Lower leg skin (tissue), 4 donors: ENCODE data around the gene BCL2. TPM values are rescaled to one million over a fixed set of nuclear protein-coding genes. Genes with fewer than 3 reads are reported as not detected.

ENCODE experiments used
- DNase-seq, 2 donors: peaks; one replicate each; pipeline ENCODE4 v3.0.0-alpha.2; 2019; ENCODE audit warnings: low spot score in 2 of 2
- H3K4me3 ChIP-seq: fragments of 200-600 bp; sonication (generic); 2 replicates; pipeline ENCODE4 v1.5.1; 2017; ENCODE audit warnings: mild to moderate bottlenecking, low read depth; ENCODE audit not compliant: poor library complexity, severe bottlenecking
- POLR2A ChIP-seq, 2 donors: fragments of 450-650 bp; IDR thresholded peaks; one replicate each; pipeline ENCODE4 v1.6.1; 2016 to 2017; ENCODE audit warnings: antibody characterized with exemption in 2 of 2, mild to moderate bottlenecking in 1 of 2, moderate library complexity in 1 of 2
- WGBS, 2 donors: methylation state at CpG; one replicate each; pipeline ENCODE4 v1.1.5; 2018; 5-methylcytosine and 5-hydroxymethylcytosine counted together
- intact Hi-C: fragments of 100-400 bp; cut with DNase I; formaldehyde crosslinking; loops from one replicate; pipeline ENCODE4 v1.15.0; 2023; ENCODE audit warnings: low total_unique reads
- total RNA-seq, 4 donors: library from RNA; depleted of rRNA; stranded (reverse); fragments of >200 nt; gene quantifications; one replicate each; pipeline ENCODE4 v1.1.0, GENCODE V29; 2016
- TF ChIP-seq, protein P1 (sequence below), 3 donors: fragments of 450-650 bp; IDR thresholded peaks; one replicate each; pipeline ENCODE4 v1.5.1; 2016; ENCODE audit warnings: antibody characterized with exemption in 3 of 3, mild to moderate bottlenecking in 3 of 3, moderate library complexity in 2 of 3

Gene BCL2
- total RNA-seq, 4 donors from 2014 or later = 12.8 to 21.7 (median 18.2) TPM

DNA sequence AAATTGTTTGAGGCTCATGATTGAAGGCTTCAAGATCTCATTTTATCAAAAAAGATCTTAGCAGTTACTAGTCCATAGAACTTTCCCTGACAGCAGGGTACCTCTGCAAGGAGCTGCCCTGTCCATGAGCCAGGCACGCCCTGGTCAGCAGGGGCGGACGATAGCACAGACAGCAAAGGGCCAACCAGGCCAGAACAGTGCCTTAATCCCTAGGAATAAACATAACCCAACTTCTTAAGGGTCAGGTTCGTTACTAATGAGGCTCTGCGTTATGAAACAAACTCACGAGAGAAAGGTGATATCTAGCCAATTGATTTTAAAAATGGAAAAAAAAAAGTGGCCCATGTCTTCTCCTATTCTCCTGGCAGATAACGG, 59.2 kb downstream of the BCL2 start:
- no peak for TF ChIP-seq POLR2A (IDR thresholded peaks at IDR 0.05)
- DNase-seq = no peak
- intact Hi-C loops = no loop called here
- WGBS, 2 donors = 49 to 71% methylated on average over 7 of the region's 7 CpGs
- H3K4me3 ChIP-seq = no peak overlapping the region

DNA sequence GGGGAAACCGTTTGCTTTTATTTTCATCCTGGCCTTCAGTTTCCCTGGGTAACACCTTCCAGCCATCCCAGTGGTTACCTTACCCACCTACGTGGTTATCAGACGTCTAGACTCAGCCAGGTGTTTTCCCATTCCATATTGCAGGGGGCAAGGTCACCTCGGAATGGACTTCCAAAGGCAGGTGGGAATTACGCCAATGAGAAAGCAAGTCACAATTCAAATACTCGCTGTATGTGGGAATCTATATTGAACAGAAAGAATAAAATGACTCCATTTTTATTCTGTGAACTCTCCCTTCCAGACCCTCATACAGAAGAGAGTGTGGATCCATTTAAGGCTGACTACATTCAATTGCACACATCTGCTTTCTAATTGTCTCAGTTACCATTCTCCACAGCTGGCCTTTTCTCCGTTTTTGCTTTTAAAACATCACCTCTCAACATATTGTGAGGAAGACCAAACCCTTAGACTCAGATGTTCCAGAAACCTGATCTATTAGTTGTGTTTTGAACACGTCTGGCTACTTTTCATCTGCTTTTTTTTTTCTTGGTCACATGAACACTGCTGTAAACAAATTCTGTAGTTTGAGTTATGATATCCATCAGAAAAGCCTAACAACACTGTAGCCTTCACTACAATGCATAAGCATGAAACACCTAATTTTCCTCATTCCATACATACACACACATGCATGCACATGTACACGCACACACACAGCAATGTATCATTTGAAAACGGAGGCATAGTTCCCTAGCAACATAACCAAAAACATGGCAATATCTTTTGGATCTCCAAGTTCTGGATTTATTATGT, 59.8 kb downstream of the BCL2 start:
- TF ChIP-seq, protein P1, sequence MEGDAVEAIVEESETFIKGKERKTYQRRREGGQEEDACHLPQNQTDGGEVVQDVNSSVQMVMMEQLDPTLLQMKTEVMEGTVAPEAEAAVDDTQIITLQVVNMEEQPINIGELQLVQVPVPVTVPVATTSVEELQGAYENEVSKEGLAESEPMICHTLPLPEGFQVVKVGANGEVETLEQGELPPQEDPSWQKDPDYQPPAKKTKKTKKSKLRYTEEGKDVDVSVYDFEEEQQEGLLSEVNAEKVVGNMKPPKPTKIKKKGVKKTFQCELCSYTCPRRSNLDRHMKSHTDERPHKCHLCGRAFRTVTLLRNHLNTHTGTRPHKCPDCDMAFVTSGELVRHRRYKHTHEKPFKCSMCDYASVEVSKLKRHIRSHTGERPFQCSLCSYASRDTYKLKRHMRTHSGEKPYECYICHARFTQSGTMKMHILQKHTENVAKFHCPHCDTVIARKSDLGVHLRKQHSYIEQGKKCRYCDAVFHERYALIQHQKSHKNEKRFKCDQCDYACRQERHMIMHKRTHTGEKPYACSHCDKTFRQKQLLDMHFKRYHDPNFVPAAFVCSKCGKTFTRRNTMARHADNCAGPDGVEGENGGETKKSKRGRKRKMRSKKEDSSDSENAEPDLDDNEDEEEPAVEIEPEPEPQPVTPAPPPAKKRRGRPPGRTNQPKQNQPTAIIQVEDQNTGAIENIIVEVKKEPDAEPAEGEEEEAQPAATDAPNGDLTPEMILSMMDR (IDR thresholded peaks at IDR 0.05) = no peak
- TF ChIP-seq POLR2A (IDR thresholded peaks at IDR 0.05) = no peak
- WGBS, 2 donors = 53 to 54% methylated on average over 10 of the region's 10 CpGs
- DNase-seq = no peak
- intact Hi-C loops = no loop called here
- no peak overlapping the region for H3K4me3 ChIP-seq

DNA sequence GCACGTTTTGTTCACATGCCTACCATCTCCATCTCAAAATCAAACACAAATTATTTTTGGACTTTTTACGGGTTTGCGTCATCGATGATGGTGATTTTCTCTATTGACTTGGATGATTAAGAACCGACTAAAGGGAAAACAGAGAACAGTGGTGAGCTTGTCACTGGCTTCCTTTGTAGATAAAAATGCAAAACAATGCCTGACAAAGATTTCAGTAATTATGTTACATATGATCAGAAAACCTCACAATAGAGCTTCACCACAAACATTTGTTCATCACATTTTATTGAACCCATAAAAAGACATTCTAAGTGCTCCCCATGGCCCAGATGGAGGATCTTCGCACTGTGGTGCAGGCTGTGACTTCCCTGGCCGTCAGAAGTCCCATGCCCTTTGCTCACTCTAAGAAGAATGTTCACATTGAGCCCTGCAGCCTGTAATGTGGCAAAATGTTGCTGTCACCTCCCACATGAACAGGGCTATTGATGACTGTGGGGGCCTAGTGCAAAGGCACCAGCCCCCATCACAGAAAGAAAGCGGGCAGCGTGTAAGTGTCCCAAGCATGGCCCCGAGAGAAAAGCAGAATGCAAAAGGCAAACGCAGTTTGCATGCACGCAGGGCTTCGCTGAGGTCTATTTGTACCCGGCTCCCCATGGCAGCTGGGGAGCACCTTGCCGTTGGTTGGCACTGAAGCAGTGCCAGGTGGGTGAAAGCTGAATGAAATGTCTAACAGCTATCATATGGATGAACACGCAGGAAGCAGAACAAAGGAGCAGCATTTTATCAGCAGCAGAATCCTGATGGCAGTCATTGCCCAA, 60.6 kb downstream of the BCL2 start:
- intact Hi-C loops = no loop called here
- TF ChIP-seq, protein P1 (IDR thresholded peaks at IDR 0.05) = no peak
- TF ChIP-seq POLR2A (IDR thresholded peaks at IDR 0.05) = no peak
- 57 to 61% methylated on average over 16 of the region's 16 CpGs for WGBS, 2 donors
- no peak overlapping the region for H3K4me3 ChIP-seq
- no peak for DNase-seq

DNA sequence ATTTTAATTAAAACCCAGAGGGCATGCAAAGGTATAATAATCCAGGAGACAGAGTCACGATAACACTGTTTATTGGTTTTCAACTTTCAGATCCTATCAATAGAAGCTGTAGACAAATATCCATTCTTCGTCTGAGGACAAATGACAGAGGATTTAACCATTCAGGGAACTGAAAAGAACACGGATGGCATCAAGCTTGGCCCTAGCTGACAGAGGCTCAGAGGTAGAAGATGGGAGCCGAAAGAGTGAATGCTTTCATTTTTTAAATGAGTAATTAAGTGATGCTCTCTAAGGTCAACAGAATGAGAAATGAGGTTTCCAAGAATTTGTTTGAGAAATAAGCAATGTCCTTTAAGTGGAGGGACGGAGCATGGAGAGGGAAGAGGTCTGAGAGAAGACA, 62.1 kb downstream of the BCL2 start:
- no peak for DNase-seq
- 73 to 86% methylated on average over 5 of the region's 5 CpGs for WGBS, 2 donors
- no peak overlapping the region for H3K4me3 ChIP-seq
- intact Hi-C loops = no loop called here
- no peak for TF ChIP-seq POLR2A (IDR thresholded peaks at IDR 0.05)
- TF ChIP-seq, protein P1 (IDR thresholded peaks at IDR 0.05) = no peak

DNA sequence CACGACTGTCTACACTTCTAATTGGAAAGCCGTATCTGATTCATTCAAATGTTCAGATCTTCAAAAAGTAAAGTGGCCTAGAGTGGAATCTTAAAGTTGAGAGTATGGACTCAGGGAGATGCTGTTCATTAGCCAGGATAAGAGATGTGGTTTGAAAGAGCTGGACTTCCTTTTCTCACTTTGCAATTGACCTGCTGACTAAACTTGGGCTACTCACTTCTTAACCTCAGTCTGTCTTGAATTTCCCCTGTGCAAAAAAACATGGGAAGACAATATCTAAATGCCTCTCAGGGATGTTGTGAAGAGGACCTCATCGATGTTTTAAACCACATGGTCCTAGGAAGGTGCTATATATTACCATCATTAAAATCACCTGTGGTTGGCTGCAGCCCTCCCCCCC, 64.1 kb downstream of the BCL2 start:
- TF ChIP-seq POLR2A (IDR thresholded peaks at IDR 0.05) = no peak
- DNase-seq = no peak
- H3K4me3 ChIP-seq = no peak overlapping the region
- intact Hi-C loops = no loop called here
- WGBS, 2 donors = 84 to 89% methylated on average over 3 of the region's 3 CpGs

- TF ChIP-seq POLR2A (IDR thresholded peaks at IDR 0.05) = no peak
- TF ChIP-seq, protein P1 (IDR thresholded peaks at IDR 0.05) = no peak
- intact Hi-C loops = no loop called here
These were observed 64.7 kb downstream of the BCL2 start for GRCh38 chr18:63254716-63255399.

More at GRCh38 chr18:63254716-63255399, 64.7 kb downstream of the BCL2 start:
- no peak for DNase-seq
- no peak overlapping the region for H3K4me3 ChIP-seq
- WGBS, 2 donors = 90 to 98% methylated on average over 4 of the region's 4 CpGs
